HG02588 (cell line): ENCODE measurements around the gene CCDC180.
"Not testable (repeated sequence)": the region's sequence is repeated elsewhere in the genome, so short reads cannot be mapped to it uniquely, and the experiment has no call there.

Experiments used
- ATAC-seq: cut with Tn5 transposase; IDR thresholded peaks from one replicate; pipeline ENCODE4 v1.9.1; 2021; ENCODE audit warnings: mild to moderate bottlenecking, moderate library complexity; ENCODE audit not compliant: unreplicated experiment

The CCDC180 gene

GRCh38 chr9:97310896-97311295, 3.4 kb downstream of the CCDC180 start:
- no peak for ATAC-seq

DNA sequence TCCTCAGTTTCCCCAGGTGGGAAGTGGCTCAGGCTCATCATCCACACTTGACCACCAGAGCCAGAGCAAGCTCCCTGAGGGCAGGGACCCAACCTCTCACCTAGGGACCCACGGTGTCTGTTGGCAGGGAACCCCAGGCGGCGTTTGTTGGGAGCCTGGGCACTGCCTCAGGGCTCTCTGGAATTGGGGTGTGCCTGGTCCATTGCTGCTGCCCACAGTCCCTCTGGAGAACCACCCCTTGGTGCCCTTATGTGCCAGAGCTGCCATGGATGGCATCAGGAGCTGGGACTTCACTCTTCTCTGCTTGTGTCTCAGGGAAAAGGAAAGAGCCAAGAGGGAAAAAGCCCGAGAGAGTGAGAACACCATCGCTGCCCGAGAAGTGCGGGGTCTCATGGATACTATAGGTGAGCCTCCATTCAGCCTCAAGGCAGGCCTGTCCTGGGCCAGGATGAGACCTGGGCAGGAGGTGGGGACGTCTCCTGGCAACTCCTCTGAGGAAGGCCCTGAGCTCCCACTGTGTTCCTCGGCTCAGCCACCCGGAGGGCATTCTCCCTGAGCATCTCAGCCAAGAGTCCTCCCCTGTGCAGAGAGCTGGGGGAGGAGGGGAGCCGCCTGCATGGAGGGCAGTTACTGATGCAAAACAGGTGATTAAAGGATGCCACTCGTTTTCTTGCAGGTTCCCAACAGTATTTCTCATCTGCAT, 4.5 kb downstream of the CCDC180 start:
- ATAC-seq: no peak

- ATAC-seq: no peak
Observed at GRCh38 chr9:97312556-97312955, 5.1 kb downstream of the CCDC180 start.

GRCh38 chr9:97313243-97313642, 5.8 kb downstream of the CCDC180 start:
- no peak for ATAC-seq

- ATAC-seq: no peak
Observed at GRCh38 chr9:97313746-97314145, 6.3 kb downstream of the CCDC180 start.

GRCh38 chr9:97314503-97314902, 7.0 kb downstream of the CCDC180 start:
- no peak for ATAC-seq

DNA sequence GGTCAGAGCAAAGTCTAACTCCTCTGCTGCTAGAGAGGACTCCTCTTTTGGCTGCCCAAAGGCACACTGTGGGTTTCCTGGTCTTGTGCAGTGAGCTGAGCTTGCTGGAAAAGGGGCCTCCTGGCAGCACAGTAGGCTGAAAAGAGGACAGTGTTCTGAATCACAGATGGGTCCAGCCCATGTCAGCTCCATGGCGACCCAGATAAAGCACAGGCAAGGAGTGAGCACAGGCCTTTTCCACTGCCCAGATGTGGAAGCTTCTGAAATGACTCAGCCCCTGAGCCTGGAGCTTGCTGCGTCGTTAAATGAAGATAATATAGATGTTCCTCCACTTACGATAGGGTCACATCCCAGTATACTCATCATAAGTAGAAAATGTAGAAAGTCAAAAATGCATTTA, 8.1 kb downstream of the CCDC180 start:
- ATAC-seq: no peak

DNA sequence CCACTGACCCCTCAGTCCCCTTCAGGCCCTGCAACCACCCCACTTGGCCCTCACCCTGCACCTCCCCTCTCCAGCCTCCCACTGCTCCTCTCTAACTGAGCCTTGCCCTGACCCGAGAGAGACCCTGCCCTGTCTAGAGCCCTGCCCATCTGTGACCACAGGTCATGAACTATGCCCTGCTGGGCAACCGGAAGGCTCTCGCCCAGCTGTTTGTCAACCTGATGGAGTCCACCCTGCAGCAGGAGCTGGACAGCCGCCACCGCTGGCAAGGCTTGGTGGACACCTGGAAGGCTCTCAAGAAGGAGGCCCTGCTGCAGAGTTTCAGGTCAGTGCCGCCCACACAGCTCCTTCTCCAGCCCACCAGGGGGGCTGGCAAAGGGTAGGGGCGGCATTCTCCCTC, 9.4 kb downstream of the CCDC180 start:
- ATAC-seq: no peak

GRCh38 chr9:97318433-97318832, 11.0 kb downstream of the CCDC180 start:
- ATAC-seq: no peak

DNA sequence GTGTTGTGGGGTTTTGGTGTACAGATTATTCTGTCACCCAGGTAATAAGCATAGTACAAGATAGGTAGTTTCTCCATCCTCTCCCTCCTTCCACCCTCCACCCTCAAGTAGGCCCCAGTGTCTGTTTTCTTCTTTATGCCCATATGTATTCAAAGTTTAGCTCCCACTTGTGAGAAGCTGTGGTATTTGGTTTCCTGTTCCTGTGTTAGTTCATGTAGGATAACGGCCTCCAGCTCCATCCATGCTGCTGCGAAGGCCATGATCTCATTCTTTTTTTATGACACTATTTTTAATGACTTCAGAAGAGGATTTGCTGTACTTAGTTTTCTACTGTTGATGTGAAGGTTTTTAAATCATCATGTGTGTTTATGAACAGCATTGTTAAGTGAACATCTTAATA, 11.9 kb downstream of the CCDC180 start:
- ATAC-seq: no peak

- ATAC-seq: no peak
Observed at GRCh38 chr9:97320080-97320642, 12.7 kb downstream of the CCDC180 start.

DNA sequence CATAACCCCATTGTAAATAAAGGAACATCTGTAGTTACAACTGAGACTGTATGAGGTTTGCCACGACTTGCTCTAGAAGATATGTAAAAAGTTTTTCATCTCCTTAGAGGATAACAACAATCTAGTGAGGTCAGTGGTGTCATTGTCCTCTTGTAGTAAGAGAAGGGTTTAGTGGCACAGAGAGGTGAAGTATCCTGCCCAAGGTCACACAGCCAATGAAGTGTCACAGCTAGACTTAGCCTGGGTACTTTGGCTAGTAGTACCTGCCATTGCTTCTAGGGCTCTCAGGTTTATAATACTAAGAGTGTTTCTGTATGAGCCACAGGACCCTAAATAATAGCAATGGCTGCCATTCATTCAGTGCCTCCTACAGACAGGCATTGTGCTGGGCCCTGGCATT, 13.8 kb downstream of the CCDC180 start:
- ATAC-seq: no peak

- ATAC-seq: no peak
Observed at GRCh38 chr9:97321691-97322090, 14.2 kb downstream of the CCDC180 start.

DNA sequence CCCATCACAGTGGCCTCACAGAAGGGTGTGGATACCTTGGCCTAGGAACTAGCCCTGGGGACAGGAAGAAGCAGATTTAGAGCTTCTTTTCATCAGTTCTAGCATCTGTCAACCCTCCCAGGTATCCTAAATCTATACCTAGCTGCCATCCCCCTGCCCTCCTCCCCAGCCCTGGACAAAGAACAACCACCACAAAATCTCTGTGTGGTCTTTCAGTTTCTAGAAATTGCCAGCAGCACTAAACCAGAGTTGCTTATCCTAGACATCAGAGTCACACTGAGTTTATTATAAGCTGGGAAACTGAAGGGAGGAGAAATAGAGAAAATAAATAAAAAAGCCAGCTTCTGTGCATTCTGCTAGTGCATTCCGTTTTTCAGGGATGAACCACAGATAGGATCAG, 14.6 kb downstream of the CCDC180 start:
- no peak for ATAC-seq

GRCh38 chr9:97324954-97325353, 17.5 kb downstream of the CCDC180 start:
- ATAC-seq: no peak

GRCh38 chr9:97327562-97327961, 20.1 kb downstream of the CCDC180 start:
- ATAC-seq: no peak

DNA sequence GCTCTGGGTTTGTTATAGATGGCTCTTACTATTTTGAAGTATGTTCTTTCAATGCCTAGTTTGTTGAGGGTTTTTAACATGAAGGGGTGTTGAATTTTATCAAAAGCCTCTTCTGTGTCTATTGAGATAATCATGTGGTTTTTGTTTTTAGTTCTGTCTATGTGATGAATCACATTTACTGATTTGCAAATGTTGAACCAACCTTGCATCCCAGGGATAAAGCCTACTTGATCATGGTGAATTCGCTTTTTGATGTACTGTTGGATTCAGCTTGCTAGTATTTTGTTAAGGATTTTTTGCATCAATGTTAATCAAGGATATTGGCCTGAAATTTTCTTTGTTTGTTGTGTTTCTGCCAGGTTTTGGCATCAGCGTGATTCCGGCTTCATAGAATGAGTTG, 25.5 kb downstream of the CCDC180 start:
- ATAC-seq: no peak

DNA sequence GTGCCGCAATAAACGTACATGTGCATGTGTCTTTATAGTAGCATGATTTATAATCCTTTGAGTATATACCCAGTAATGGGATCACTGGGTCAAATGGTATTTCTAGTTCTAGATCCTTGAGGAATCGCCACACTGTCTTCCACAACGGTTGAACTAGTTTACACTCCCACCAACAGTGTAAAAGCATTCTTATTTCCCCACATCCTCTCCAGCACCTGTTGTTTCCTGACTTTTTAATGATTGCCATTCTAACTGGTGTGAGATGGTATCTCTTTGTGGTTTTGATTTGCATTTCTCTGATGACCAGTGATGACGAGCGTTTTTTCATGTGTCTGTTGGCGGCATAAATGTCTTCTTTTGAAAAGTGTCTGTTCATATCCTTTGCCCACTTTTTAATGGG, 28.2 kb downstream of the CCDC180 start:
- ATAC-seq: not testable (repeated sequence)

DNA sequence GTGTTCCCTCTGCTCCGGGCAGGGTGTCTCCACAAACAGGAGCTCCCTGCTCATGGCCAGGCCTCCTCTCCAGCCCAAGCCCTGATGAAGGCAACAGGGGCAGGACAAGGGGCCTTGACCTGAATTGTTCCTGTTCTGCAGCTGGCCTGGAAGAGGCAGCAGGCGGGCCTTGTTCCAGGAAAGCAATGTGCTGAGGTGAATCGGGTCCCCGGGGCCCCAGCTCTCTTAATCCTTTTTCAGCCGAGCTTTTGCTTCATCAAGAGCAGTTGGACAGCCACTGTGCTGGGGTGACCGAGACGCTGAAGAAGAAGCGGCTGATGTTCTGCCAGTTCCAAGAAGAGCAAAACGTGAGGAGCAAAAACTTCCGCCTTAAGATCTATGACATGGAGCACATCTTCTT, 41.4 kb downstream of the CCDC180 start:
- no peak for ATAC-seq

- ATAC-seq: no peak
Observed at GRCh38 chr9:97349400-97349799, 41.9 kb downstream of the CCDC180 start.

GRCh38 chr9:97354637-97355036, 47.2 kb downstream of the CCDC180 start:
- no peak for ATAC-seq

DNA sequence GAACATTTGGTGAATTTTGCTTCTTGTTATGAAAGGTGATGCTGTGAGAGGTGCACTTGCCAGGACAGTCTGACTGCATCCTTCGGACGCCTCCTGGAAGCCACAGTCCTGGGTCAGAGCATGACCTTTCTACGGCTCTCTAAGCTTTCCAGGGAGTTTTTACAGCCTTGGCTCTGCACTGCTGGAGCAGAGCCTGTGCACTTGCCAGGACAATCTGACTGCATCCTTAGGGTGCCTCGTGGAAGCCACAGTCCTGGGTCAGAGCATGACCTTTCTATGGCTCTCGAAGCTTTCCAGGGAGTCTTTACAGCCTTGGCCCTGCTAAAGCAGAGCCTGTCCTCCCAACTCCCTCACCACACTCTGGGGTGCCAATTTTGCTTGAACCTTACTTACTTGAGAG, 49.6 kb downstream of the CCDC180 start:
- ATAC-seq: no peak
